Gastrocnemius medialis (tissue), 4 donors: ENCODE data around the gene PTPA.

Experiments used
- CTCF ChIP-seq, 5 experiments: fragments of 450-650 bp in 3 of 5; fragments of 200-600 bp in 2 of 5; sonication (generic) in 2 of 5; IDR thresholded peaks in 4 of 5; conservative IDR thresholded peaks in 1 of 5; 1 replicate in 4 of 5; 2 replicates in 1 of 5; pipeline ENCODE4 v1.5.1; 2016 to 2019; ENCODE audit warnings: antibody characterized with exemption in 5 of 5, mild to moderate bottlenecking in 3 of 5, moderate library complexity in 3 of 5
- POLR2A ChIP-seq, 2 donors: fragments of 450-650 bp; IDR thresholded peaks; one replicate each; pipeline ENCODE4 v1.6.1; 2017; ENCODE audit warnings: antibody characterized with exemption in 2 of 2, mild to moderate bottlenecking in 2 of 2, moderate library complexity in 2 of 2

GRCh38 chr9:129100383-129101169, 10.6 kb upstream of the PTPA start:
- TF ChIP-seq CTCF (IDR thresholded peaks at IDR 0.05 in 4 of 5, conservative IDR thresholded peaks at IDR 0.05 in 1 of 5) (no peak), POLR2A (IDR thresholded peaks at IDR 0.05) (no peak)
